Measurements from ENCODE around the gene EML1. TPM values are rescaled to one million over a fixed set of nuclear protein-coding genes. Genes with fewer than 3 reads are reported as not detected.

EML1 gene
- total and polyA plus RNA-seq, 2 experiments from 2014 or later = 22.9 to 31.9 TPM

DNA sequence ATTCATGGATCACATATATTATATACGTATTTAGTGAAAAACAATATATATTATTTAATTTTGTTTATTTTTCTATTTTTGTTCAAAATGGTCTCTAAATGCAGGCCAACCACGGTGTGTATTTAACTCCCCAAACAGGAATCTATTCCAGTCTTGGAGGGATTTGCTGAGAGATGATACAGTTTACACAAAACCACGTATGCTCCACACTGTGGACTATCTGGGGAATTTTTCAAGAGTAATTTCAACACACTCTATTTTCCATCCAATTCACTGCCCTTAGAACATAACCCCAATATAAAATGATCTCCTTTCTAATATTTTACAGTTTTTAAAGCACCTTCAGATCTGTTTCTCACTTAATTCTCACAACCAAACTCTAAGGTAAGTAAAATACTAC is 15.3 kb downstream of the EML1 start:
- no peak overlapping the region for H3K4me3 ChIP-seq
- no peaks in the 10 kb centered on the region for H3K36me3 ChIP-seq (replicated peaks; ENCODE audit: insufficient read depth, low read depth)
- peaks cover 25% of the 10 kb centered on the region for H3K4me1 ChIP-seq (ENCODE audit: insufficient read depth)
- no peaks in the 10 kb centered on the region for H3K9me3 ChIP-seq (ENCODE audit: low read depth)
- no peaks in the 10 kb centered on the region for H3K9me2 ChIP-seq (replicated peaks; ENCODE audit: insufficient read depth)
- H2AFZ ChIP-seq = no peak overlapping the region
- TF ChIP-seq, protein P1, sequence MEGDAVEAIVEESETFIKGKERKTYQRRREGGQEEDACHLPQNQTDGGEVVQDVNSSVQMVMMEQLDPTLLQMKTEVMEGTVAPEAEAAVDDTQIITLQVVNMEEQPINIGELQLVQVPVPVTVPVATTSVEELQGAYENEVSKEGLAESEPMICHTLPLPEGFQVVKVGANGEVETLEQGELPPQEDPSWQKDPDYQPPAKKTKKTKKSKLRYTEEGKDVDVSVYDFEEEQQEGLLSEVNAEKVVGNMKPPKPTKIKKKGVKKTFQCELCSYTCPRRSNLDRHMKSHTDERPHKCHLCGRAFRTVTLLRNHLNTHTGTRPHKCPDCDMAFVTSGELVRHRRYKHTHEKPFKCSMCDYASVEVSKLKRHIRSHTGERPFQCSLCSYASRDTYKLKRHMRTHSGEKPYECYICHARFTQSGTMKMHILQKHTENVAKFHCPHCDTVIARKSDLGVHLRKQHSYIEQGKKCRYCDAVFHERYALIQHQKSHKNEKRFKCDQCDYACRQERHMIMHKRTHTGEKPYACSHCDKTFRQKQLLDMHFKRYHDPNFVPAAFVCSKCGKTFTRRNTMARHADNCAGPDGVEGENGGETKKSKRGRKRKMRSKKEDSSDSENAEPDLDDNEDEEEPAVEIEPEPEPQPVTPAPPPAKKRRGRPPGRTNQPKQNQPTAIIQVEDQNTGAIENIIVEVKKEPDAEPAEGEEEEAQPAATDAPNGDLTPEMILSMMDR (IDR thresholded peaks at IDR 0.05; ENCODE audit: poor library complexity) = no peak
- TF ChIP-seq EZH2phosphoT487 (IDR thresholded peaks at IDR 0.05; ENCODE audit: low read depth, severe bottlenecking, unreplicated experiment) = no peak
- TF ChIP-seq EZH2 (IDR thresholded peaks at IDR 0.05; ENCODE audit: borderline replicate concordance) = no peak
- H3K4me2 ChIP-seq = peak overlapping the region; percentile 63
- peak overlapping the region; percentile 75 for H3K27ac ChIP-seq
- no peaks in the 10 kb centered on the region for H3K27me3 ChIP-seq
- no peaks in the 10 kb centered on the region for H4K20me1 ChIP-seq (ENCODE audit: insufficient read depth, poor library complexity, severe bottlenecking)
- WGBS (ENCODE audit: low lambda C conversion rate, missing lambda C conversion rate) = 80% methylated on average over 3 of the region's 3 CpGs
- no peak for DNase-seq (ENCODE audit: low spot score)
- peaks cover 60% of the 10 kb centered on the region for H3K79me2 ChIP-seq

DNA sequence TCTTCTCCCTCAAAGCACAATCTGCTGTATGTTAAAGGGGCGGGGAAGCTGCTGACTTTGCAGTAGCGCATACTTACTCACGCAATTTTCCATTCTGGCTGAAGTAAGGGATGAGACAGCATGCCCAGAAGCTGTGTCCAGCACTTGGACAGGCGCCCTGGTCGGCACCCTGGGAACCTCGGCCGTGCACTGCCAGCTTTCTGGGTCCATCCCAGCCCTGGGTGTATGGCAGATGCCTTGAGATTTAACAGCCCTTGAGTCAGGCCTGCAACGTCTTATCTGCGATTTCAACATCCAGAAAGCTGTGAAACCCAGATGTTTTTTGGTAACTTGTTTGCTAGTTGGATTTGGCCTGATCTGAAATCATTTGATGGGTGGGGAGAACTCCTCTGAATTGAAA is 16.1 kb downstream of the EML1 start:
- Histone ChIP-seq H3K4me2 (peak overlapping the region; percentile 41), H4K20me1 (ENCODE audit: insufficient read depth, poor library complexity, severe bottlenecking) (no peaks in the 10 kb centered on the region), H3K79me2 (peaks cover 61% of the 10 kb centered on the region), H3K9me3 (ENCODE audit: low read depth) (no peaks in the 10 kb centered on the region), H3K36me3 (replicated peaks; ENCODE audit: insufficient read depth, low read depth) (no peaks in the 10 kb centered on the region), H3K4me3 (no peak overlapping the region), H3K9me2 (replicated peaks; ENCODE audit: insufficient read depth) (no peaks in the 10 kb centered on the region), H3K27ac (peak overlapping the region; percentile 79), H3K4me1 (ENCODE audit: insufficient read depth) (peaks cover 25% of the 10 kb centered on the region), H3K27me3 (no peaks in the 10 kb centered on the region), H2AFZ (no peak overlapping the region)
- TF ChIP-seq EZH2phosphoT487 (IDR thresholded peaks at IDR 0.05; ENCODE audit: low read depth, severe bottlenecking, unreplicated experiment) = no peak
- TF ChIP-seq EZH2 (IDR thresholded peaks at IDR 0.05; ENCODE audit: borderline replicate concordance) = no peak
- TF ChIP-seq, protein P1 (IDR thresholded peaks at IDR 0.05; ENCODE audit: poor library complexity) = no peak
- 63% methylated on average over 9 of the region's 9 CpGs for WGBS (ENCODE audit: low lambda C conversion rate, missing lambda C conversion rate)
- DNase-seq (ENCODE audit: low spot score) = peak; percentile 81

DNA sequence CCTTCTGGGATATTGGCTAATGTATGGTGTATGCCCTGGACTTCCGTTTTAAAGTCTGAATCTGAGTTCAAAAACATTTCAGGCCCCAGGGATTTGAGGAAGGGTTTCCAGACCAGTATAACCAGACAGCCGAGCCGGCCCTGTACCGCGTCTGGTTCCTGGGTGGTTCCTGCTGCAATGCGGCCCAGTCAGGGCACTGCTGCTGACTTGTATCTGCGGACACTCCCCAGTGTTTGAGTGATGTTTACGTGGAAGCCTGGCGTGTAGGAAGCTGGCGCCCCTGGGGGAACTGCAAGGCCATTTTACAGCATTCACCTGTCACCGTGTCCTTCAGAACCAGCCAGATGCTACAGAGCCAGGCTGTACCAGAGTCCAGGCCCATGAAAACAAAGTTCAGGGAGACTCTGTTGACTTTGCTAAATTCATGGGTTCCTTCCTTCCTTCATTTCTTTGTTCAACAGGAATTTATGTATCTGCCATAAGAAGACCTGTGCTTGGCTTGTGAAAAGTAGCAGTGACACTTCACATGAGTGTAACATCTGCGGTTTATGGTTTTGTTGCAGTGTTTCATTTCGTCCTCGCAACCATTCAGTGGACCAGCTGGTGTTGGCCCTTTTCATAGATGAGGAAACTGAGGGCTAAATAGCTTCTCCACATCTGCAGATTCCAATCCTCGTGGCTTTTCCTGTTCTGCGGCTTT is 16.8 kb downstream of the EML1 start:
- no peak for TF ChIP-seq EZH2 (IDR thresholded peaks at IDR 0.05; ENCODE audit: borderline replicate concordance)
- TF ChIP-seq EZH2phosphoT487 (IDR thresholded peaks at IDR 0.05; ENCODE audit: low read depth, severe bottlenecking, unreplicated experiment) = no peak
- TF ChIP-seq, protein P1 (IDR thresholded peaks at IDR 0.05; ENCODE audit: poor library complexity) = no peak
- no peaks in the 10 kb centered on the region for H3K9me3 ChIP-seq (ENCODE audit: low read depth)
- DNase-seq (ENCODE audit: low spot score) = peak; percentile 58
- no peaks in the 10 kb centered on the region for H3K27me3 ChIP-seq
- H3K27ac ChIP-seq = peak overlapping the region; percentile 79
- H3K4me3 ChIP-seq = no peak overlapping the region
- peak overlapping the region; percentile 41 for H3K4me2 ChIP-seq
- H4K20me1 ChIP-seq (ENCODE audit: insufficient read depth, poor library complexity, severe bottlenecking) = no peaks in the 10 kb centered on the region
- no peaks in the 10 kb centered on the region for H3K9me2 ChIP-seq (replicated peaks; ENCODE audit: insufficient read depth)
- peaks cover 61% of the 10 kb centered on the region for H3K79me2 ChIP-seq
- H3K4me1 ChIP-seq (ENCODE audit: insufficient read depth) = peaks cover 25% of the 10 kb centered on the region
- 71% methylated on average over 16 of the region's 16 CpGs for WGBS (ENCODE audit: low lambda C conversion rate, missing lambda C conversion rate)
- no peak overlapping the region for H2AFZ ChIP-seq
- H3K36me3 ChIP-seq (replicated peaks; ENCODE audit: insufficient read depth, low read depth) = no peaks in the 10 kb centered on the region

All from hepatocyte (in vitro differentiated cells).